GM12878 (cell line): ENCODE data around the gene PRH1. TPM values are rescaled to one million over a fixed set of nuclear protein-coding genes. Genes with fewer than 3 reads are reported as not detected.

Source experiments
- ATAC-seq: fragments of 200-7000 bp; cut with Tn5 transposase; 3 replicates; pipeline ENCODE4 v1.9.1; 2020; ENCODE audit warnings: mild to moderate bottlenecking, moderate library complexity
- BruUV-seq: library from RNA; stranded (reverse); fragments of 400-500 nt; replicated peaks from 2 replicates; lab custom pipeline; 2021; lab: Mats Ljungman, UMichigan
- CTCF ChIA-PET: fragments of 300-600 bp; sonication (Branson Sonifier 250); formaldehyde crosslinking; extraction: SDS; loops from one replicate; lab custom pipeline; 2021; ENCODE audit warnings: inconsistent platforms; lab: Yijun Ruan, JAX
- POLR2A ChIA-PET: fragments of 350-600 bp; formaldehyde crosslinking; extraction: SDS; loops from one replicate; lab custom pipeline; 2021; ENCODE audit warnings: inconsistent platforms; lab: Charles Lee
- RAD21 ChIA-PET: fragments of 300-600 bp; sonication (Branson Sonifier 250); formaldehyde crosslinking; loops from one replicate; lab custom pipeline; 2023; ENCODE audit warnings: antibody characterized with exemption; ENCODE audit not compliant: unreplicated experiment; lab: Charles Lee
- SMC1A ChIA-PET: fragments of 300-600 bp; sonication (Branson Sonifier 250); formaldehyde crosslinking; loops from one replicate; lab custom pipeline; 2023; ENCODE audit not compliant: unreplicated experiment, uncharacterized antibody; lab: Charles Lee
- DNase-seq: peaks from one replicate; pipeline ENCODE4 v3.0.0-alpha.2; 2011; ENCODE audit warnings: low read depth, low spot score
- FAIRE-seq: peaks from 3 replicates; lab custom pipeline; 2011; peaks lifted over from hg19 to GRCh38; lab: Jason Lieb, UNC
- H2AFZ ChIP-seq: 2 replicates; pipeline ENCODE4 v1.6.0; 2011; ENCODE audit warnings: low read depth, low read length, control low read depth; ENCODE audit not compliant: control insufficient read depth
- H3K27ac ChIP-seq: 2 replicates; pipeline ENCODE4 v1.5.1; 2011; ENCODE audit warnings: control low read depth; ENCODE audit not compliant: control insufficient read depth, insufficient read depth
- H3K27me3 ChIP-seq, 2 experiments: replicated peaks in 1 of 2; 2 replicates each; pipeline versions ENCODE4 v1.6.0 to v1.6.1; 2011; ENCODE audit warnings: low read length in 1 of 2; ENCODE audit not compliant: control insufficient read depth in 2 of 2, insufficient read depth in 2 of 2
- H3K36me3 ChIP-seq, 2 experiments: 2 replicates each; pipeline ENCODE4 v1.5.1; 2011; ENCODE audit warnings: low read length in 1 of 2; ENCODE audit not compliant: control insufficient read depth in 2 of 2, insufficient read depth in 2 of 2
- H3K4me1 ChIP-seq: 2 replicates; pipeline ENCODE4 v1.6.1; 2011; ENCODE audit warnings: mild to moderate bottlenecking, low read length, moderate library complexity, mixed read lengths; ENCODE audit not compliant: control insufficient read depth, insufficient read depth
- H3K4me2 ChIP-seq: 2 replicates; pipeline ENCODE4 v1.6.0; 2011; ENCODE audit warnings: control low read depth; ENCODE audit not compliant: control insufficient read depth, insufficient read depth
- H3K4me3 ChIP-seq: fragments of 200-600 bp; sonication (generic); 2 replicates; pipeline ENCODE4 v1.5.1; 2016
- H3K79me2 ChIP-seq: 2 replicates; pipeline ENCODE4 v1.6.0; 2011; ENCODE audit warnings: low read length; ENCODE audit not compliant: control insufficient read depth, insufficient read depth
- H3K9ac ChIP-seq: 2 replicates; pipeline ENCODE4 v1.8.0; 2011; ENCODE audit warnings: low read length, control low read depth, mixed read lengths; ENCODE audit not compliant: control insufficient read depth, insufficient read depth
- H3K9me3 ChIP-seq: replicated peaks from 3 replicates; pipeline ENCODE4 v1.5.1; 2011; ENCODE audit warnings: mild to moderate bottlenecking, low read length; ENCODE audit not compliant: control insufficient read depth, insufficient read depth
- H4K20me1 ChIP-seq: 2 replicates; pipeline ENCODE4 v1.6.0; 2011; ENCODE audit not compliant: control insufficient read depth, insufficient read depth
- BMI1 ChIP-seq: fragments of 450-650 bp; IDR thresholded peaks from 2 replicates; pipeline ENCODE4 v1.6.1; 2016; ENCODE audit warnings: mild to moderate bottlenecking, moderate library complexity, borderline replicate concordance
- KAT2A ChIP-seq: conservative IDR thresholded peaks from 2 replicates; pipeline ENCODE4 v1.6.1; 2011; ENCODE audit warnings: low read depth, low read length; ENCODE audit not compliant: control insufficient read depth
- SMC3 ChIP-seq: IDR thresholded peaks from 2 replicates; pipeline ENCODE4 v1.6.1; 2011; ENCODE audit warnings: low read length, improper control_type of control experiment, borderline replicate concordance
- SRF ChIP-seq, 2 experiments: IDR thresholded peaks; 2 replicates each; pipeline ENCODE4 v1.6.1; 2011; ENCODE audit warnings: low read depth in 2 of 2, low read length in 2 of 2, mild to moderate bottlenecking in 1 of 2, moderate library complexity in 1 of 2
- TARDBP ChIP-seq: IDR thresholded peaks from 2 replicates; pipeline ENCODE4 v1.6.1; 2016; ENCODE audit warnings: borderline replicate concordance
- WGBS: methylation state at CpG from one replicate; pipeline ENCODE4 v1.1.6; 2016; ENCODE audit warnings: low lambda C conversion rate; ENCODE audit not compliant: insufficient replicate concordance, insufficient coverage; ENCODE audit errors: missing lambda C conversion rate; 5-methylcytosine and 5-hydroxymethylcytosine counted together
- in situ Hi-C: fragments of 300-500 bp; cut with MboI; formaldehyde crosslinking; loops from 9 replicates; pipeline ENCODE4 v1.14.3; 2018; ENCODE audit warnings: mixed read lengths
- intact Hi-C: fragments of 100-400 bp; cut with micrococcal nuclease; formaldehyde crosslinking; loops from one replicate; pipeline ENCODE4 v1.14.2; 2022; ENCODE audit not compliant: unreplicated experiment
- polyA plus RNA-seq, 11 experiments: library from polyadenylated mRNA; depleted of rRNA in 4 of 11; unstranded in 6 of 11; stranded (reverse) in 5 of 11; fragments of >200 nt; fragmentation: Nextera tagmentation in 4 of 11; fragmentation: Illumina TruSeq in 1 of 11; extraction: Ambion mirVana in 4 of 11; extraction: Trizol in 1 of 11; gene quantifications; 1 replicate in 1 of 11; 2 replicates in 10 of 11; pipeline versions ENCODE4 v1.2.1 to v1.2.3, GENCODE V29; 2011 to 2016; ENCODE audit warnings: inconsistent platforms in 2 of 11, missing spikeins in 2 of 11, low read depth in 1 of 11
- small RNA-seq: library from RNA; depleted of rRNA; stranded (forward); fragments of <200 nt; gene quantifications from one replicate; pipeline ENCODE3, GENCODE V24; 2014
- total RNA-seq, 4 experiments: library from RNA; depleted of rRNA in 3 of 4; stranded (reverse); fragments of >200 nt in 3 of 4; fragmentation: Illumina TruSeq in 1 of 4; extraction: Trizol in 1 of 4; gene quantifications; 2 replicates each; pipeline versions ENCODE4 v1.2.1 to v1.2.3, GENCODE V29; 2013 to 2021
- TF ChIP-seq, protein P1 (sequence below): fragments of 450-650 bp; IDR thresholded peaks from 2 replicates; pipeline ENCODE4 v1.6.1; 2016; ENCODE audit warnings: mild to moderate bottlenecking

The PRH1 gene
- total and polyA plus RNA-seq, 10 of the 15 experiments (the other 5 are each of a cell fraction or from before 2014, with no cell fraction given): 2.5 to 26.3 (median 11.8) TPM

DNA sequence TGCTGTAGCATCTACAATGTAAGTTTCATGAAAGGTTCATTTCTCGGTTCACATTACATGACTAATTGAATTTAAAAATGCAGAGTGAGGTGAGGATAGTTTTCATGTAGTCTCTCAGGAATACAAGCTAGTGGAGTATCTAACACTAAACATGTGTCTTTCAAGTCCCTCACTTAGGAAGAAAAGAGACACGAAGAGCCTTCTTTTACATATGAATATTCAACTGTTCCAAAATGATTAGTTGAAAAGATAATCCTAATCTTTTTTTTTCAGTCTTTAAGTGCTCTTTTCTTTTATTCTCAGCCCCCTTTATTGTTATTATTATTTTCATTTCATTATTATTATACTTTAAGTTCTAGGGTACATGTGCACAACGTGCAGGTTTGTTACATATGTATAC lies 45.6 kb downstream of the PRH1 start:
- Histone ChIP-seq H3K9me3 (no peaks in the 10 kb centered on the region), H4K20me1 (no peaks in the 10 kb centered on the region), H3K27me3 (no peaks in the 10 kb centered on the region), H3K4me3 (no peak overlapping the region), H2AFZ (no peak overlapping the region), H3K4me1 (no peaks in the 10 kb centered on the region), H3K4me2 (no peak overlapping the region), H3K79me2 (no peaks in the 10 kb centered on the region), H3K27ac (no peak overlapping the region), H3K36me3 (no peaks in the 10 kb centered on the region), H3K9ac (no peak overlapping the region)
- intact Hi-C loops (no loop called here), in situ Hi-C loops (no loop called here)
- WGBS: 96% methylated on average over 3 of the region's 3 CpGs
- ATAC-seq (no peak), FAIRE-seq (no peak), DNase-seq (no peak)
- no peak for TF ChIP-seq SMC3
- no peak for TF ChIP-seq KAT2A
- no peak for TF ChIP-seq BMI1
- no peak for TF ChIP-seq SRF (IDR thresholded peaks at IDR 0.05; ENCODE audit: low read depth in 2 of 2, low read length in 2 of 2)
- TF ChIP-seq TARDBP: no peak
- TF ChIP-seq, protein P1, sequence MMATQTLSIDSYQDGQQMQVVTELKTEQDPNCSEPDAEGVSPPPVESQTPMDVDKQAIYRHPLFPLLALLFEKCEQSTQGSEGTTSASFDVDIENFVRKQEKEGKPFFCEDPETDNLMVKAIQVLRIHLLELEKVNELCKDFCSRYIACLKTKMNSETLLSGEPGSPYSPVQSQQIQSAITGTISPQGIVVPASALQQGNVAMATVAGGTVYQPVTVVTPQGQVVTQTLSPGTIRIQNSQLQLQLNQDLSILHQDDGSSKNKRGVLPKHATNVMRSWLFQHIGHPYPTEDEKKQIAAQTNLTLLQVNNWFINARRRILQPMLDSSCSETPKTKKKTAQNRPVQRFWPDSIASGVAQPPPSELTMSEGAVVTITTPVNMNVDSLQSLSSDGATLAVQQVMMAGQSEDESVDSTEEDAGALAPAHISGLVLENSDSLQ: no peak
- ChIA-PET SMC1A (no interaction called here), POLR2A (no interaction called here), CTCF (no interaction called here), RAD21 (no interaction called here)
- BruUV-seq: no TSS peak

Small RNA genes within 50 kb of the gene (small RNA-seq; reads per million reads assigned to genes)
- gene PRR4: not detected

Other genes starting within 250 kb of the PRH1 start
Only the 7 nearest of the 16 such genes appear.
- gene TAS2R8, start 77.0 kb downstream of the PRH1 start, total RNA-seq (2014; rRNA removed): not detected in 2 replicates
- gene TAS2R8, start 77.0 kb downstream of the PRH1 start, total RNA-seq (2014; rRNA removed; fragmentation: Illumina TruSeq; extraction: Trizol): not detected in 2 replicates
- gene TAS2R8, start 77.0 kb downstream of the PRH1 start, total RNA-seq (2021): not detected in 2 replicates
- 0.13 TPM in 1 of 2 replicates, not detected in the other for gene TAS2R8, start 77.0 kb downstream of the PRH1 start, polyA plus RNA-seq (2011; rRNA removed)
- not detected in 2 replicates for gene TAS2R8, start 77.0 kb downstream of the PRH1 start, polyA plus RNA-seq (2014; fragmentation: Illumina TruSeq; extraction: Trizol)
- not detected for gene TAS2R8, start 77.0 kb downstream of the PRH1 start, polyA plus RNA-seq (2014; fragmentation: Nextera tagmentation; extraction: Ambion mirVana)
- not detected in 2 replicates for gene TAS2R8, start 77.0 kb downstream of the PRH1 start, polyA plus RNA-seq (2014; rRNA removed)
- not detected for gene TAS2R8, start 77.0 kb downstream of the PRH1 start, polyA plus RNA-seq (2016; fragmentation: Nextera tagmentation; extraction: Ambion mirVana)
- not detected in 2 replicates for gene TAS2R9, start 74.1 kb downstream of the PRH1 start, total RNA-seq (2014; rRNA removed)
- gene TAS2R9, start 74.1 kb downstream of the PRH1 start, total RNA-seq (2014; rRNA removed; fragmentation: Illumina TruSeq; extraction: Trizol): 0.13 TPM in 1 of 2 replicates, not detected in the other
- 0.19 TPM in 1 of 2 replicates, not detected in the other for gene TAS2R9, start 74.1 kb downstream of the PRH1 start, total RNA-seq (2021)
- 0.08 and 0.22 TPM in 2 replicates for gene TAS2R9, start 74.1 kb downstream of the PRH1 start, polyA plus RNA-seq (2011; rRNA removed)
- not detected in 2 replicates for gene TAS2R9, start 74.1 kb downstream of the PRH1 start, polyA plus RNA-seq (2014; fragmentation: Illumina TruSeq; extraction: Trizol)
- not detected for gene TAS2R9, start 74.1 kb downstream of the PRH1 start, polyA plus RNA-seq (2014; fragmentation: Nextera tagmentation; extraction: Ambion mirVana)
- not detected in 2 replicates for gene TAS2R9, start 74.1 kb downstream of the PRH1 start, polyA plus RNA-seq (2014; rRNA removed)
- gene TAS2R9, start 74.1 kb downstream of the PRH1 start, polyA plus RNA-seq (2016; fragmentation: Nextera tagmentation; extraction: Ambion mirVana): not detected
- gene TAS2R10, start 57.9 kb downstream of the PRH1 start, total RNA-seq (2014; rRNA removed): 0.82 and 1.4 TPM in 2 replicates
- 0.85 and 1.0 TPM in 2 replicates for gene TAS2R10, start 57.9 kb downstream of the PRH1 start, total RNA-seq (2014; rRNA removed; fragmentation: Illumina TruSeq; extraction: Trizol)
- 0.37 and 0.54 TPM in 2 replicates for gene TAS2R10, start 57.9 kb downstream of the PRH1 start, total RNA-seq (2021)
- 0.91 and 2.3 TPM in 2 replicates for gene TAS2R10, start 57.9 kb downstream of the PRH1 start, polyA plus RNA-seq (2011; rRNA removed)
- gene TAS2R10, start 57.9 kb downstream of the PRH1 start, polyA plus RNA-seq (2014; fragmentation: Illumina TruSeq; extraction: Trizol): 0.29 TPM in 1 of 2 replicates, not detected in the other
- gene TAS2R10, start 57.9 kb downstream of the PRH1 start, polyA plus RNA-seq (2014; fragmentation: Nextera tagmentation; extraction: Ambion mirVana): under 1 TPM in 1 of 2 experiments, not detected in 1; 0.11 TPM
- gene TAS2R10, start 57.9 kb downstream of the PRH1 start, polyA plus RNA-seq (2014; rRNA removed): 0.61 TPM in 1 of 2 replicates, not detected in the other
- under 1 TPM; 0.16 to 0.28 TPM for gene TAS2R10, start 57.9 kb downstream of the PRH1 start, polyA plus RNA-seq (2016; fragmentation: Nextera tagmentation; extraction: Ambion mirVana)
- 0.85 and 1.5 TPM in 2 replicates for gene PRR4, start 34.8 kb downstream of the PRH1 start, total RNA-seq (2014; rRNA removed)
- 4.5 and 5.4 TPM in 2 replicates for gene PRR4, start 34.8 kb downstream of the PRH1 start, total RNA-seq (2014; rRNA removed; fragmentation: Illumina TruSeq; extraction: Trizol)
- 1.6 and 2.2 TPM in 2 replicates for gene PRR4, start 34.8 kb downstream of the PRH1 start, total RNA-seq (2021)
- 4.8 and 5.7 TPM in 2 replicates for gene PRR4, start 34.8 kb downstream of the PRH1 start, polyA plus RNA-seq (2011; rRNA removed)
- 3.6 and 4.5 TPM in 2 replicates for gene PRR4, start 34.8 kb downstream of the PRH1 start, polyA plus RNA-seq (2014; fragmentation: Illumina TruSeq; extraction: Trizol)
- 1 to 10 TPM; 1.6 to 2.8 TPM for gene PRR4, start 34.8 kb downstream of the PRH1 start, polyA plus RNA-seq (2014; fragmentation: Nextera tagmentation; extraction: Ambion mirVana)
- gene PRR4, start 34.8 kb downstream of the PRH1 start, polyA plus RNA-seq (2014; rRNA removed): 0.14 and 1.6 TPM in 2 replicates
- gene PRR4, start 34.8 kb downstream of the PRH1 start, polyA plus RNA-seq (2016; fragmentation: Nextera tagmentation; extraction: Ambion mirVana): 1 to 10 TPM; 1.3 to 1.8 TPM
- 1.8 and 1.9 TPM in 2 replicates for gene TAS2R13, start 25.3 kb upstream of the PRH1 start, total RNA-seq (2014; rRNA removed)
- gene TAS2R13, start 25.3 kb upstream of the PRH1 start, total RNA-seq (2014; rRNA removed; fragmentation: Illumina TruSeq; extraction: Trizol): 2.2 and 2.9 TPM in 2 replicates
- 0.72 and 1.0 TPM in 2 replicates for gene TAS2R13, start 25.3 kb upstream of the PRH1 start, total RNA-seq (2021)
- gene TAS2R13, start 25.3 kb upstream of the PRH1 start, polyA plus RNA-seq (2011; rRNA removed): 0.30 and 0.75 TPM in 2 replicates
- 0.12 TPM in 1 of 2 replicates, not detected in the other for gene TAS2R13, start 25.3 kb upstream of the PRH1 start, polyA plus RNA-seq (2014; fragmentation: Illumina TruSeq; extraction: Trizol)
- gene TAS2R13, start 25.3 kb upstream of the PRH1 start, polyA plus RNA-seq (2014; fragmentation: Nextera tagmentation; extraction: Ambion mirVana): not detected
- gene TAS2R13, start 25.3 kb upstream of the PRH1 start, polyA plus RNA-seq (2014; rRNA removed): 0.13 TPM in 1 of 2 replicates, not detected in the other
- not detected for gene TAS2R13, start 25.3 kb upstream of the PRH1 start, polyA plus RNA-seq (2016; fragmentation: Nextera tagmentation; extraction: Ambion mirVana)
- gene PRH2, start 45.0 kb upstream of the PRH1 start, total RNA-seq (2014; rRNA removed): not detected in 2 replicates
- gene PRH2, start 45.0 kb upstream of the PRH1 start, total RNA-seq (2014; rRNA removed; fragmentation: Illumina TruSeq; extraction: Trizol): not detected in 2 replicates
- not detected in 2 replicates for gene PRH2, start 45.0 kb upstream of the PRH1 start, total RNA-seq (2021)
- 0.14 TPM in 1 of 2 replicates, not detected in the other for gene PRH2, start 45.0 kb upstream of the PRH1 start, polyA plus RNA-seq (2011; rRNA removed)
- not detected in 2 replicates for gene PRH2, start 45.0 kb upstream of the PRH1 start, polyA plus RNA-seq (2014; fragmentation: Illumina TruSeq; extraction: Trizol)
- gene PRH2, start 45.0 kb upstream of the PRH1 start, polyA plus RNA-seq (2014; fragmentation: Nextera tagmentation; extraction: Ambion mirVana): not detected
- gene PRH2, start 45.0 kb upstream of the PRH1 start, polyA plus RNA-seq (2014; rRNA removed): not detected in 2 replicates
- under 1 TPM in 1 of 2 experiments, not detected in 1; 0.50 TPM for gene PRH2, start 45.0 kb upstream of the PRH1 start, polyA plus RNA-seq (2016; fragmentation: Nextera tagmentation; extraction: Ambion mirVana)
- 3.0 and 5.6 TPM in 2 replicates for gene TAS2R14, start 55.0 kb upstream of the PRH1 start, total RNA-seq (2014; rRNA removed)
- gene TAS2R14, start 55.0 kb upstream of the PRH1 start, total RNA-seq (2014; rRNA removed; fragmentation: Illumina TruSeq; extraction: Trizol): 4.4 and 5.6 TPM in 2 replicates
- 1.5 and 1.8 TPM in 2 replicates for gene TAS2R14, start 55.0 kb upstream of the PRH1 start, total RNA-seq (2021)
- gene TAS2R14, start 55.0 kb upstream of the PRH1 start, polyA plus RNA-seq (2011; rRNA removed): 3.2 and 5.5 TPM in 2 replicates
- 2.0 and 2.6 TPM in 2 replicates for gene TAS2R14, start 55.0 kb upstream of the PRH1 start, polyA plus RNA-seq (2014; fragmentation: Illumina TruSeq; extraction: Trizol)
- 1 to 10 TPM; 1.6 to 3.1 TPM for gene TAS2R14, start 55.0 kb upstream of the PRH1 start, polyA plus RNA-seq (2014; fragmentation: Nextera tagmentation; extraction: Ambion mirVana)
- 0.71 and 1.2 TPM in 2 replicates for gene TAS2R14, start 55.0 kb upstream of the PRH1 start, polyA plus RNA-seq (2014; rRNA removed)
- gene TAS2R14, start 55.0 kb upstream of the PRH1 start, polyA plus RNA-seq (2016; fragmentation: Nextera tagmentation; extraction: Ambion mirVana): 1 to 10 TPM; 1.7 to 2.3 TPM